HG03575 (cell line): Measurements from ENCODE around the gene NUPR1.
"Not testable (repeated sequence)": the region's sequence is repeated elsewhere in the genome, so short reads cannot be mapped to it uniquely, and the experiment has no call there.

Experiments
- ATAC-seq: cut with Tn5 transposase; IDR thresholded peaks from one replicate; pipeline ENCODE4 v1.9.1; 2021; ENCODE audit not compliant: unreplicated experiment, insufficient number of reproducible peaks, low FRiP score; ENCODE audit errors: extremely low read depth

Gene NUPR1

DNA sequence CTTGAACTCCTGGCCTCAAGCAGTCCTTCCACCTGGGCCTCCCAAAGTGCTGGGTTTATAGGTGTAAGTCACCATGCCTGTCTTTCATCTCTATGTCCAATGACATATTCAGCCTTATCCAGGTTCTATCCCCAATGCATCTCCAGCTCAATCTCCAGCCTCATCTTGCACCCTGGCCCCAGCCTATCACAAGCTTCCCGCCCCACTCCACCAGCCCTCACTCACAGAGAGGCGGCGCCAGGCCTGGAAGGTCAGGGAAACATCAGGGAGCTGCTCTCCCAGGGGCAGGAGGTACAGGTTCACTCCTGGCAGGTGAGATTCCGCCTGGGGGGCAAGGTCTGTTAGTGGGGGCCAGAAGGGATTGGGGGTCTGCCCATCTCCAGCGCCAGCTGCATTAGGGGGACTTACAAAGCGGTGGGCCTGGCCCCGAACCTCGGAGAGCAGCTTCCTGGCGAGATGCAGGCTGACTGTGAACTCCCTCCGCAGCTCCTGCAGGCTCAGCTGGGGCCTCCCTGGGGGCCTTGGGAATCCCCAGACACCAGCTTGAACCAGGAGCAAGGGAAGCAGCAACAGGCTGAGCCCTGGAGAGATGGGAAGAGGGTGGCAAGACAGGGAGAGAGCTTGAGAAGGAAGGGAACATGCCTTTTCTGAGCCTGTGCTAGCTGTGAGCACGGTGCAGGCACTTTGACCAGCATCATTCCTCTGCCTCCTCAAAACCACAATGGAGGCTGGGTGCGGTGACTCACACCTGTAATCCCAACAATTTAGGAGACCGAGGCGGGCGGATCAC lies 35.1 kb downstream of the NUPR1 start:
- ATAC-seq = no peak

DNA sequence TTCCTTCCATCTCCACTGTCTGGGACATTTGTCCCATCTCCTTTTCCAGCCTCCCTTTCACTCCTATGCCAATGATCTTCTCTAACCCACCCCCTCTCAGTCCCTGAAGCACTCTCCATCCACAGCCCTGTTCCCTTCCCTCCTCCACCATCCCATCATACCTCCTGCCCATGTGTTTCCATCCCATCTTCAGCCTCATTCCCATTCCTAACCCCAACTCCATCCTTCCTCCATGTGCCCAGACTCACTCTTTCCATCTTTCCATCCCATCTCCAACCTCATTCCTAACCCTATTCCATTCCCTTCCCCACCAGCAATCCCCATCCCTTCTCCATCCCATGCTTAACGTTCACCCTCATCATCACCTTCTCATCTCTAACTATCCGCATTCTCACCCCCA lies 36.5 kb downstream of the NUPR1 start:
- ATAC-seq = no peak

DNA sequence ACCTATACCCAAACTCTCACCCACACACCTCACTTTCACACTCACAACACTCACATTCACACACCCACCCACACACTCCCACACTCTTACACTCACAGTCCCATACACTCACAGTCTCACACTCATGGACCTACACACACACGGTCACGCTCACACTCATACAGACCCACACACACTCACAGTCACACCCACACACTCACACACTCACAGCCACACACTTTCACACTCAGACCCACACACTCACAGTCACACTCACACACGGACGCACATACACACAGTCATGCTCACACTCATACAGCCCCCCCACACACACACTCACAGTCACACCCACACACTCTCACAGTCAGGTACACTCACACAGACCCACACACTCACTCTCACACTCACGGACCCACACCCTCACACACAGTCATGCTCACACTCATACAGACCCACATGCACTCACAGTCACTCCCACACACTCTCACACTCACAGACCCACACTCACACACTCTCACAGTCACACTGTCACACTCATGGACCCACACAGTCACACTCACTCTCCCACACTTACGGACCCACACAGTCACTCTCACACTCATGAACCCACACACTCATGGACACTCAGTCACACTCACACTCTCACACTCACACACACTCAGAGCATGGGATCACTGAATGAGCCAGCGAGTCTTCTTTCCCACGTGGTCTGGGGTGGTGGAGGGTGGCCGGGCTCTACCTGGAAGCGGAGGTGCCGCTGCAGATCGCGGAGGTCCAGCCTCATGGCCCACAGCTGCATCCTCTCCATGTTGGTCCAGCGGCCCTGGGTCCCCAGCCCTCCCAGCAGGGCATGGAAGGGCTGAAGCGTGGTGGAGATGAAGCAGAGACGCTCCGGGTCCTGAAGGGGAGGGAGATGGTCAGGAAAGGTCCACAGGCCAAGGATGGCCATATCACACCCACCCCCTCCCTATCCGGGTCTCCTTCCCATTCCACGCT lies 37.2 kb downstream of the NUPR1 start:
- ATAC-seq = no peak

DNA sequence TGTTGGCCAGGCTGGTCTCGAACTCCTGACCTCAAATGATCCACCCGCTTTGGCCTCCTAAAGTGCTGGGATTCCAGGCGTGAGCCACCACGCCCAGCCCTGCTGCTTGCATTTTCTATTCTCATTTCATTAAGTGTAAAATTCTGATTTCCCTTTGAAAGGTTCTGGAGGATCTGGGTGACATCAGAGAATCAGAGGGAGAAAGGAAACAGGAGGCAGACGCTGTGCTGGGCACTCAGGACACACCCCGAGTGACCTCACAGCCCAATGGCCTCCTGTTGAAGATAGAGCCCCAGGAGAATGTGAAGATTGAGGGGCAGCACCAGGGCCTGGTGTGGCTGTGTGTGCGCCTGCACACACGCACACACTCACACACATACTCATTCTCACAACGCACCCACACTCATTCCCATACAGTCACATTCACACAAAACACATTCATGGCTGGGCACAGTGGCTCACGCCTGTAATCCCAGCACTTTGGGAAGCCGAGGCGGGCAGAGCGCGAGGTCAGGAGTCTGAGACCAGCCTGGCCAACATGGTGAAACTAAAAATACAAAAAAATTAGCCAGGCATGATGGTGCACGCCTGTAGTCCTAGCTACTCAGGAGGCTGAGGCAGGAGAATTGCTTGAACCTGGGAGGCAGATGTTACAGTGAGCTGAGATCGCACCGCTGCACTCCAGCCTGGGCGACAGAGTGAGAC lies 38.1 kb downstream of the NUPR1 start:
- ATAC-seq = not testable (repeated sequence)

DNA sequence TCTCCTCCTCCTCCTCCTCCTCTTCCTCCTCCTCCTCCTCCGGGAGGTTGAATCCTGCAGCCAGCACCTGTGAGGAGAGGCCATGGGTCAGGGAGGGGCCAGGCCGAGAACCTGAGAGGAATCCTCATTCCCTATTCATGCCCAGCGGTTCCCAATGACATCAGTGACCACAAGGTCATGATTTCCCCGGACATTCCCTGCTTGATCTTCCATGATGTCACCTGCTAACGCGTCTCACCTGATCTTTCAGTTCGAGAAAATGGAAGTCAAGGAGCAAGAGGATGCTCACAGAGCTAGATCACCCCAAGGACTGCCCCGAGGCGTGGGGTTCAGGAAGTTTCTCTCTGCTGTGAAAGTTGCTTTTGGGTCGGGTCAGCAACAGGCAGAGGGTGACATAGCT lies 38.9 kb downstream of the NUPR1 start:
- ATAC-seq = no peak

DNA sequence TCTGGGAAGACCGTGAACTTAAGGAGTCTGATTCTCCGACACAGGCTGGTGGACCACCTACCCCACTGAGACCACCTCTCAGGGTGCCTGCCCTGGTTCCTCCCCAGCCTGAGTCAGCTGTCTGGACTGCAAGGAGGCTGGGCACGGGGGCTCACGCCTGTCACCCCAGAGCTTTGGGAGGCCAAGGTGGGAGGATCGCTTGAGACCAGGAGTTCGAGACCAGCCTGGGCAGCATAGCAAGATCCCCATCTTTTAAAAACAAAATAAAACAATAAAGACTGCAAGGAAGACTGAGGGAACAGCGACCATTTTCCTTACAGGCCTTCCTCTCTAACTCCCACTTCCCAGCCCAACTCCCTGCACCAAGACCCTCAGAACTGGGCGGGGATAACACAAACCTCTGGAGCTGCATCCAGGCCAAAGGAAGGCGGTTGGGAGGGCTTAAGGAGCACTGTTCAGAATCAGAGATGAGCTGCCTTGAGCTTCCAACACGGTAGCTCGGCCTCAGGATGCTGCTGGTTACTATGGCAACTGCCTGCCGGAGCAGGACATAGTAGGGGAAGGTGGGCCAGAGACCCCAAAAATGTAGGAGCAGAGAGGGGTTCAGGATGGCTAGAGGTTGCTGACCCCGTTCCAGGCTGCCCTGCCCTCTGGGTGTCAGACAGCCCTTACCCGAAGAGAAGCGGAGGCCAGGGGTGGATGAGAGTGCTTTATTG lies 40.0 kb downstream of the NUPR1 start:
- no peak for ATAC-seq

DNA sequence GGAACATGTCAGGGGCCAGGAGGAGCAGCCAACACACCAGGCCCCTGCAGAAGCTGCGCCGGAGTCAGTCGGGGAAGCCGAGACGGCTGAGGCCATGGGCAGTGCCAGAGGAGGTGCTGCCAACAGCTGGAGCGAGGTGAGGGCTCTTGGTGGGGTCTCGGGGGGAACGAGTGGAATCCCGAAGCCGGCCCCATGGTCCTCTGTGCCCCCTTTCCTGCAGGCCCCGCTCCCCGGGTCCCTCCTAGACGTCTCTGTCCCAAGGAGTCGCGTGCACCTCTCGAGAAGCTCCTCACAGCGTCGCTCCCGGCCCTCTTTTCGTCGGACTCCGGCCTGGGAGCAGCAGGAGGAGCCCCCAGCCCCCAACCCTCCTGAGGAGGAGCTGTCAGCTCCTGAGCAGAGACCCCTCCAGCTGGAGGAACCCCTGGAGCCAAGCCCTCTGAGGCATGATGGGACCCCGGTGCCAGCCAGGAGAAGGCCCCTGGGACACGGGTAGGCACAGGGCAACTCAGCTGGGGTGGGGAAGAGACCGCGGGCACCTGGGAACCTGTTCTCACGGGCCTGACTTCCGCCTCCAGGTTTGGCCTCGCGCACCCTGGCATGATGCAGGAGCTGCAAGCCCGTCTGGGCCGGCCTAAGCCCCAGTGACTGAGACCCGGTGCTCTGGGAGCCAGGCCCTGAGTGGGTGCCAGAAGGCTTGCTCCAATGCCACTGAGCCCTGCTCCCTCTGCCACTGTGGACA lies 40.7 kb downstream of the NUPR1 start:
- ATAC-seq = no peak

DNA sequence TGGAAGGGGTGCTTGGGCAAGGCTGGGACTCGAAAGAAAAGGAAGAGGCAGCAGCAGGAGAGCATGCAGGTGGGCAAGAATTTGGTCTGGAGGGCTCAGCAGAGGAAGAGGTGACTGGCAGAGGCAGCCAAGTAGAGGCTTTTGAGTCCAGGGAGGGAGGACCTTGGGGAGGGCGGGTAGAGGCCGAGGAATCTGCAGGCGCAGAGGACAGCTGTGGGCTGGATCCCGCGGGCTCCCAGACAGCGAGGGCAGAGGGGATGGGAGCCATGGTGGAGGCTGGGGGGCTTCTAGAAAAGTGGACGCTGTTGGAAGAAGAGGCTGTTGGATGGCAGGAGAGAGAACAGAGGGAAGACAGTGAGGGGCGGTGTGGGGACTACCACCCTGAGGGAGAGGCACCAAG lies 41.4 kb downstream of the NUPR1 start:
- ATAC-seq = no peak

DNA sequence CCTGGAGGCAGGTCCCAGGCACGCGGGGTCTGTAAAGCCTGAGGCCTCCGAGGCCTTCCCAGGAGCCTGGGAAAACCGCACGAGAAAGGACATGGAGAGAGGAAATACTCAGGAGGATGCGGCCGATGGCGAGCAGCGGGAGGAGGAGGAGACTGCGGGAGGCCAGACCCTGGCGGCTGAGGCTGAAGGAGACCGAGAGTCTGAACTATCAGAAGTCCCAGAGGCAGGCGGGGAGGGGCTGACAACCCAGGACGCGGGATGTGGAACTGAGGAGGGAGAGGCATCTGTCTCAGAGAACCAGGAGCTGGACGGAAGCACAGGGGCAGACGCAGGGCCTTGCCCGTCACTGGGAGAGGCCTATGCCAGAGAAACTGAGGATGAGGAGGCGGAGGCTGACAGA lies 41.9 kb downstream of the NUPR1 start:
- ATAC-seq = no peak

DNA sequence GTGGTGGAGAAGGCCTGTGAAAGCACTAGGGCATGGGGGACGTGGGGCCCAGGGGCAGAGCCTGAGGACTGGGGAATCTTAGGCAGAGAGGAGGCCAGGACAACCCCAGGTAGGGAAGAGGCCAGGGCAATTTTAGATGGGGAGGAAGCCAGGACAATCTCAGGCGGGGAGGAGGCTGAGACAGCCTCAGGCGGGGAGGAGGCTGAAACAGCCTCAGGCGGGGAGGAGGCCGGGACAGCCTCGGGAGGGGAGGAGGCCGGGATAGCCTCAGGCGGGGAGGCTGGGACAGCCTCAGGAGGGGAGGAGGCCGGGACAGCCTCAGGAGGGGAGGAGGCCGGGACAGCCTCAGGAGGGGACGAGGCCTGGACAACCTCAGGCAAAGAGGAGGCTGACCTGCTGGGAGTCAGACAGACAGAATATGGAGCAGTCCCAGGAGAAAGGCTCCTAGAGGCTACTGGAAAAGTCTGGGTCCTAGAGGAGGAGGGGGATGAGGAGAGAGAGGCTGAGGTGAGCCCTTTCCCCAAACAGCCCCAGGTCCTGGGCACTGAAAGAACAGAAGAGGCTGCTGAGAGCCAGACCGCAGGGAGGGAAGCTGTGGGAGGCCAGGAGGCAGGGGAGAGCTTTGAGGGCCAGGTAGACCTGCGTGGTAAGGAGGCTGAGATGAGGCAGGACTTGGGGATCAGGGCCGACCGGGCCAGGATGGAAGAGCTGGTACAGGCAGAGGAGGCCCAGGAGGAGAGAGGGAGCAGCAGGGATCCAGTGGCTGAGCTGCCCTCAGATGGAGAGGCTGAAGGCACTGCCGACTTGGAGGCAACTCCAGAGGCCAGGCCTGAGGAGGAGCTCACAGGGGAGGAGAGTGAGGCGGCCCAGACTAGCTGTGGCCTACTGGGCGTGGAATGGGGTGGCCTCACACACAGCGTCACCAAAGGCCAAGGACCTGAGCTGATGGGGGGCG lies 42.7 kb downstream of the NUPR1 start:
- no peak for ATAC-seq

DNA sequence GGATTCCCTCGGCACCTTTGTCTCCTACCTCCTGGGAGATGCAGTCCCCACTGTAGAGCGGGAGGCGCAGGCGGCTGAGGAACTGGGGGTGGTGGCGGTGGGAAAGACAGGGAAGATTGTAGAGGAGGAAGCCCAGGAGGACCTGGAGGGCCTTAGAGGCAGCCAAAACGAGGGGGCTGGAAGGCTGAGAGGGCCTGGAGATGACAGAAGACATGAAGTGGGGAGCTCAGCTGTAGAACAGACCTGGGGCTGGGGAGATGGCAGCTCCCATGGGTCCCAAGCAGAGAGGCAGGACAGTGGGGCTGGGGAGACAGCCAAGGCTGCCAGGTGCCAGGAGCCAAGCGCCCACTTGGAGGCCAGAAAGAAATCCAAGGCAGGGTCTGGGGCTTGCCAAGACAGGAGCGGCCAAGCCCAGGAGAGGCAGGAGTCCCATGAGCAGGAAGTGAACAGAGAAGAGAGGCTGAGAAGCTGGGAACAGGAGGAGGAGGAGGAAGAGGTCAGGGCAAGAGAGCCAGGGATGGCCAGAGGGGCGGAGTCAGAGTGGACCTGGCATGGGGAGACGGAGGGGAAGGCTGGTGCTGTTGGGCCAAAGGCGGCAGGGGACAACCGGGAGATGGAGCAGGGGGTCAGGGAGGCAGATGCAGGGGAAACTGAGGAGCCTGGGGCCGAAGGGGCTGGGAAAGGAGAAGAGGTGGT lies 43.5 kb downstream of the NUPR1 start:
- no peak for ATAC-seq

DNA sequence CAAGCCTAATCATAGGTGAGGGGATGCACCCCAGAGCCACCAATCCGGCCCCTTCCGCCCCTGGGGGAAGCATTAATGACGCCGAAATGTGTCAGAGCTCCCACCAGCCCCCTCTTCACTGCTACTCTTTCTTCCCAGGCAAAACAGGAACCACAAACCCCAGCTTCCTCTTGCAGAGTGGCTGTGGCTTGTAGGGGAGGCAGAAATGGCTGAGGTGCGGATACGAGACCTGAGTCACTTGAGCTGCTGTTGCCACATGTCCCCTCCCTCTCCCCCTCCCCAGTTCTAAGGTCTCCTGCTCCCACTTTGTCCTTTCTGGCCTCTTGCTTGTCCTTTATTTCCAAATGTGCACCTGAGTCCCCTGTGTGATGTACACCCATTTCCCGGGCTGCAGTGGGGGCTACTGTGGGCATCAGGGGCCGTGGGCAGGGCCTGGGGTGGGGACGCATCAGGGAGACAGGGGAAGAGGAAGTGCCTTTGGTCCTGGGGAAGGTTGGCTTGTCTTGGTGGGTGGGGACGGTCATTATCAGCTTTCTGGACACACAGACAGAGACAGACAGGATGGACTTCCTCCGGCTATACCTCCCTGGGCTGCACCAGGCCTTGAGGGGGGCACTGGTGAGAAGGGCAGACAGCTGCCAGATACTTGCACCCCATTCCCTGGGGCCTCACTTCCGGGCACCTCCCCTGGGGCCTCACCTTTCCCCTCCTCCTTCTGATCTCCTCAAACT lies 44.5 kb downstream of the NUPR1 start, which contains the start of gene APOBR:
Gene APOBR, plus strand, starts transcription at position 523 of the 731 bp plus-strand sequence. Its CDS starts 39 bp downstream, at position 562.
- no peak for ATAC-seq

DNA sequence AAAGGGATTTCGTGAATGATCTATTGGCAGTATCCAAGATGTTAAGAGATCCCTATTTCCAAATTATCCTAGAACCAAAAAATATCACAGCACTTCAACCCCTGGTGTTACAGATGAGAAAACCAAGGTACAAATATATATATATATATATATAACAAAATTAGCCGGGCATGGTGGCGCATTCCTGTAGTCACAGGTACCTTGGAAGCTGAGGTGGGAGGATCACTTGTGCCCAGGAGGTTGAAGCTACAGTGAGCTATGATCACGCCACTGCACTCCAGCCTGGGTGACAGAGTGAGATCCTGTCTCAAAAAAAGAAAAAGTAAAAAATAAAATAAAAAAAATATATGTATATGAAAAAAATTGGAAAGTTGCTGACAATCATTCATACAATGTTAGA lies 46.3 kb downstream of the NUPR1 start:
- ATAC-seq = no peak

DNA sequence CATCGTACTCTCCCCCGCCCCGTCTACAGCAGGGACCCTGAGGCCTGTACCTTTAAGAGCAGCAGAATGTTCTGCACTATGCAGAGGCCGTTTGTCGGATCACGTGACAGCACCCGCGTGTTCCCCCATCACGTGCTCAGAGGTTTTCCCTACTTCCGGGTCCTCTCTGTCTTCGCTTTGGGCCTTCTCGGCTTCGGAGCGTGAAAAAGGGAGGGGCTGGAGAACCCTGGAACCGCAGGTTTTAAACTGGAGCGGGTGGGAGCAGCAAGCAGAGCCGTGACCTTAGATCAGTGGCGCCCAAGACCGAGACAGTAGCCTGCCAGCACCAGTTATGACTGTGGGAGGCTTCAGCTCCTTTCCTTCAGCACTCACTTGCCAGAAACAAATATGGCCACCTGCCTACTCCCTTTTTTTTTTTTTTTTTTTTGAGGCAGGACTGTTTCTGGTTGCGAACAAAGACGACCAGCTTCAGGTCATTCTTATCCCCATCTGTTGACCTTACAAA lies 46.8 kb downstream of the NUPR1 start, which contains the start of gene CLN3:
Gene CLN3, minus strand, starts transcription at position 105 of the 505 bp plus-strand sequence. CDS start 315 bp downstream, outside the sequence.
- ATAC-seq = no peak

DNA sequence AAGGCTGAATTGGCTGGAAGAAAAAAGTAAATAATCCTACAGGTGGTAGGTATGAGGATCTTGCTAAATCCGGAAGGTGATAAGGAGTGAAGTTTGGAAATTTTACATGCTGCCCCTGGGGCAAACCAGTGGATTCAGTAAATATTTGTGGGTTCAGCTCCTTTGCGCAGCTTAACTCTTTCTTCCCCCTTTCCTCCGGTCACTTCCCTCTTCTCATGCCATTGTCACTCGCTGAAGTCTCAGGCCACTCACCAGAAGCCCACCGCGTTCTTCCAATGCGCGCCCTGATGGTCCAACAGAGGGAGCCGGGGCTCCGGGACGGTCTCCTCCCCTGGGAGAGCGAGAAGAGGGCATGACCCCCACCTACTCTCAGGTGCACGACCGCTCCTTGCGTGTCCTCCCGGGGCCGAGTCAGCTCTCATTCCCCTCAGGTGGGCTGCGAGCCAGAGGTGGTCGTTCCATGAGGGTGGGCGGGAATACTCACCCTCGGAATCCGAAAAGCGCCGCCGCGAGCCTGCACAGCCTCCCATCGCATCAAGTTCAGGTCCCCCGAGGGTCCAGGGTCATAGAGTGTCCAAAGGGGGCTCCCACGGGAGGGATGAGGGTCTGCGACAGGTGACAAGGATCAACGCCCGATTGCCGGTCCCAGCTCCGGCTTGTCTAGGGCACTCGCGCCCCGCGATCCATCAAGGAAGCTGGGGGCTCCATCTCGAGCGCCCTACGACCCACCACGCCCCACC lies 47.4 kb downstream of the NUPR1 start:
- ATAC-seq = no peak
